PC-3 (cell line): Measurements from ENCODE around the gene ZNF385C. TPM values are rescaled to one million over a fixed set of nuclear protein-coding genes. Genes with fewer than 3 reads are reported as not detected.

Experiments used
- ATAC-seq: fragments of 200-7000 bp; cut with Tn5 transposase; 2 replicates; pipeline ENCODE4 v1.9.1; 2020; ENCODE audit warnings: mild to moderate bottlenecking, moderate library complexity
- BruUV-seq: library from RNA; stranded (reverse); fragments of 400-500 nt; replicated peaks from 2 replicates; lab custom pipeline; 2021; lab: Mats Ljungman, UMichigan
- CTCF ChIA-PET: fragments of 300-600 bp; sonication (Branson Sonifier 250); formaldehyde crosslinking; loops from one replicate; lab custom pipeline; 2022; ENCODE audit warnings: antibody characterized with exemption; lab: Charles Lee
- POLR2A ChIA-PET: fragments of 300-600 bp; sonication (Branson Sonifier 250); formaldehyde crosslinking; loops from one replicate; lab custom pipeline; 2022; ENCODE audit warnings: antibody characterized with exemption; ENCODE audit not compliant: unreplicated experiment; lab: Charles Lee
- DNase-seq: peaks from one replicate; pipeline ENCODE4 v3.0.0-alpha.2; 2015
- H2AFZ ChIP-seq: fragments of 300-600 bp; sonication (generic); 2 replicates; pipeline ENCODE4 v1.6.0; 2016; ENCODE audit warnings: antibody characterized with exemption, low read length
- H3F3A ChIP-seq: fragments of 300-600 bp; sonication (generic); one replicate; pipeline ENCODE4 v1.6.0; 2017; ENCODE audit warnings: antibody characterized with exemption, low read length, control low read depth, mild to moderate bottlenecking; ENCODE audit not compliant: unreplicated experiment
- H3K27ac ChIP-seq: fragments of 300-600 bp; sonication (generic); 2 replicates; pipeline ENCODE4 v1.5.1; 2016; ENCODE audit warnings: mild to moderate bottlenecking, low read length
- H3K27me3 ChIP-seq: fragments of 300-600 bp; sonication (generic); 2 replicates; pipeline ENCODE4 v1.6.1; 2016; ENCODE audit warnings: low read length, mixed read lengths
- H3K36me3 ChIP-seq: fragments of 300-600 bp; sonication (generic); 2 replicates; pipeline ENCODE4 v1.6.1; 2016; ENCODE audit warnings: low read depth, mixed run types, low read length, mixed read lengths
- H3K4me1 ChIP-seq: fragments of 300-600 bp; sonication (generic); 2 replicates; pipeline ENCODE4 v1.5.1; 2016; ENCODE audit warnings: low read length; ENCODE audit not compliant: insufficient read depth
- H3K4me2 ChIP-seq: fragments of 300-600 bp; sonication (generic); 2 replicates; pipeline ENCODE4 v1.6.0; 2016; ENCODE audit warnings: low read length
- H3K4me3 ChIP-seq: fragments of 300-600 bp; sonication (generic); 2 replicates; pipeline ENCODE4 v1.5.1; 2016; ENCODE audit warnings: mild to moderate bottlenecking, low read length, mixed read lengths
- H3K79me2 ChIP-seq: fragments of 300-600 bp; sonication (generic); 2 replicates; pipeline ENCODE4 v1.6.1; 2017; ENCODE audit warnings: low read length, mixed read lengths
- H3K9ac ChIP-seq: fragments of 300-600 bp; sonication (generic); 2 replicates; pipeline ENCODE4 v1.6.0; 2016; ENCODE audit warnings: mild to moderate bottlenecking, low read length
- H3K9me2 ChIP-seq: fragments of 300-600 bp; sonication (generic); replicated peaks from 2 replicates; pipeline ENCODE4 v1.6.1; 2016; ENCODE audit warnings: mixed run types, low read length, mixed read lengths
- H3K9me3 ChIP-seq: fragments of 300-600 bp; sonication (generic); 2 replicates; pipeline ENCODE4 v1.6.1; 2016; ENCODE audit warnings: low read length, mixed read lengths
- H4K20me1 ChIP-seq: fragments of 300-600 bp; sonication (generic); 2 replicates; pipeline ENCODE4 v1.6.1; 2016; ENCODE audit warnings: low read length, mixed read lengths
- CTCF ChIP-seq: fragments of 300-600 bp; sonication (generic); conservative IDR thresholded peaks from 2 replicates; pipeline ENCODE4 v1.5.1; 2017; ENCODE audit warnings: antibody characterized with exemption, low read depth, mild to moderate bottlenecking, low read length
- EZH2 ChIP-seq: fragments of 300-600 bp; sonication (generic); IDR thresholded peaks from one replicate; pipeline ENCODE4 v1.6.1; 2017; ENCODE audit warnings: antibody characterized with exemption, mild to moderate bottlenecking, low read length; ENCODE audit not compliant: unreplicated experiment
- EZH2phosphoT487 ChIP-seq: fragments of 300-600 bp; sonication (generic); IDR thresholded peaks from 2 replicates; pipeline ENCODE4 v1.6.1; 2018; ENCODE audit warnings: mild to moderate bottlenecking, antibody characterized with exemption, low read length, borderline replicate concordance
- intact Hi-C: fragments of 100-400 bp; cut with micrococcal nuclease; formaldehyde crosslinking; loops from 2 replicates; pipeline ENCODE4 v1.9.0; 2023
- total RNA-seq: library from RNA; depleted of rRNA; stranded (reverse); fragments of >200 nt; gene quantifications from 2 replicates; pipeline ENCODE4 v1.2.3, GENCODE V29; 2014

Gene ZNF385C
- total RNA-seq, 1 experiment from 2014 or later: 0.04 TPM

- intact Hi-C loops: no loop called here
- no peaks in the 10 kb centered on the region for H4K20me1 ChIP-seq
- no peaks in the 10 kb centered on the region for H3K79me2 ChIP-seq
- H3K4me1 ChIP-seq: no peaks in the 10 kb centered on the region
- no peak overlapping the region for H3K27ac ChIP-seq
- ATAC-seq (no peak), DNase-seq (no peak)
- ChIA-PET CTCF (no interaction called here), POLR2A (no interaction called here)
- H3K27me3 ChIP-seq: no peaks in the 10 kb centered on the region
- no peak for TF ChIP-seq EZH2phosphoT487
- TF ChIP-seq CTCF: no peak
- TF ChIP-seq EZH2: no peak
- H3F3A ChIP-seq: no peaks in the 10 kb centered on the region
- no peaks in the 10 kb centered on the region for H3K9me2 ChIP-seq
- no peaks in the 10 kb centered on the region for H3K9me3 ChIP-seq
- H3K4me3 ChIP-seq: no peak overlapping the region
- no peak overlapping the region for H3K9ac ChIP-seq
- BruUV-seq: no TSS peak
- no peak overlapping the region for H2AFZ ChIP-seq
- no peaks in the 10 kb centered on the region for H3K36me3 ChIP-seq
- no peak overlapping the region for H3K4me2 ChIP-seq
Observed at GRCh38 chr17:42047343-42047742, 50.9 kb downstream of the ZNF385C start.

GRCh38 chr17:42045719-42046118, 52.6 kb downstream of the ZNF385C start:
- Histone ChIP-seq H2AFZ (no peak overlapping the region), H3K79me2 (no peaks in the 10 kb centered on the region), H3K9ac (no peak overlapping the region), H3K4me1 (no peaks in the 10 kb centered on the region), H3K27me3 (no peaks in the 10 kb centered on the region), H4K20me1 (no peaks in the 10 kb centered on the region), H3K9me3 (no peaks in the 10 kb centered on the region), H3K4me3 (no peak overlapping the region), H3K36me3 (no peaks in the 10 kb centered on the region), H3F3A (no peaks in the 10 kb centered on the region), H3K4me2 (no peak overlapping the region), H3K9me2 (no peaks in the 10 kb centered on the region), H3K27ac (no peak overlapping the region)
- ATAC-seq (no peak), DNase-seq (no peak)
- TF ChIP-seq EZH2phosphoT487 (no peak), CTCF (no peak), EZH2 (no peak)
- ChIA-PET POLR2A (no interaction called here), CTCF (no interaction called here)
- no TSS peak for BruUV-seq
- intact Hi-C loops: no loop called here

- Histone ChIP-seq H3K4me2 (no peak overlapping the region), H3K27ac (no peak overlapping the region), H4K20me1 (no peaks in the 10 kb centered on the region), H3F3A (no peaks in the 10 kb centered on the region), H3K9me3 (no peaks in the 10 kb centered on the region), H3K9me2 (no peaks in the 10 kb centered on the region), H3K36me3 (no peaks in the 10 kb centered on the region), H3K9ac (no peak overlapping the region), H3K27me3 (no peaks in the 10 kb centered on the region), H2AFZ (no peak overlapping the region), H3K79me2 (no peaks in the 10 kb centered on the region), H3K4me3 (no peak overlapping the region), H3K4me1 (no peaks in the 10 kb centered on the region)
- BruUV-seq: no TSS peak
- intact Hi-C loops: no loop called here
- DNase-seq: no peak
- ChIA-PET CTCF (no interaction called here), POLR2A (no interaction called here)
- no peak for ATAC-seq
- TF ChIP-seq CTCF (no peak), EZH2 (no peak), EZH2phosphoT487 (no peak)
Observed at GRCh38 chr17:42042598-42043319, 55.5 kb downstream of the ZNF385C start.
